ENCODE data around the gene C9orf153. TPM values are rescaled to one million over a fixed set of nuclear protein-coding genes. Genes with fewer than 3 reads are reported as not detected.
"Not testable (repeated sequence)": the region's sequence is repeated elsewhere in the genome, so short reads cannot be mapped to it uniquely, and the experiment has no call there.

Gene C9orf153
- total RNA-seq, 1 donor from 2014 or later, result 0.36 TPM

GRCh38 chr9:86190700-86191099 is 68.8 kb downstream of the C9orf153 start:
- not testable (repeated sequence) for DNase-seq (ENCODE audit: low spot score)

- no peak for DNase-seq (ENCODE audit: low spot score)
These were observed 72.3 kb downstream of the C9orf153 start for GRCh38 chr9:86187121-86187520.

- no peak for DNase-seq (ENCODE audit: low spot score)
These were observed 72.8 kb downstream of the C9orf153 start for GRCh38 chr9:86186696-86187095.

DNA sequence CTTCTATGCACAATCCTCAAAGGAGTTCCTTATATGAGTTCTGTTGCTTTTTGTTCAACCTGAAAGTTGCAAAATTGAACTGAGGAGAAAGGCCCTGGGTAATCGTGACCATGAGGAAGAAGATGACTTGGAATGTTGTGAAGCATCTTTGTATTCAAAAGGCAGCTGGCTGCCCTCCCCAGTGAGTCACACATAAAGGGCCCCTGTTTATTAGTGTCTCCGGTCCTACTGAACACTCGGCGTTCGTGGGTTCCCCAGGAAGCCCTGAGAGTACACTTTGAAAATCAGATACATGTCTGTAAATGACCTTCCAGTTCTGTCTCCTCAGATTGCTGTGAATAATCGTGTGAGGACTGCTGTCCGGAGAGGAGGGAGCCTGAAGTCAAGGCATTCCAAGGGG is 73.6 kb downstream of the C9orf153 start:
- DNase-seq (ENCODE audit: low spot score), result no peak

DNA sequence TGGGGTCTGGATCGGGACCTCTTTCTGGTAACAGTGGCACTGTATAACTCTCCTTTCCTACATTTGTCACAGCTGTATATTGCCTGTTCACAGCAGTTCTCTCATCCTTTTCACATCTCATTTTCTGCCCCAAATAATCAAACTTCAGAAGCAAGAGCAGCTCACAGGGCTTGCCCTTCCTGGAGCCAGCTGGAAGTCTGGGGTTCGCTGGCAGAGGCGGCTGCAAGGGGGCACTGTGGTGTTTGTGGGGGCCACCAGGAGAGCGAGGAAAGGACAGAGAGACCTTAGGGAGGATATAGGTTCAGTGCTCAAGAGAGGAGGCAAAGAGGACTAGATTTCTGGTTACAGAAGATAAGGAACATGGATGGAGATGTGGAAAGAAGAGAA is 75.3 kb downstream of the C9orf153 start:
- no peak for DNase-seq (ENCODE audit: low spot score)

DNA sequence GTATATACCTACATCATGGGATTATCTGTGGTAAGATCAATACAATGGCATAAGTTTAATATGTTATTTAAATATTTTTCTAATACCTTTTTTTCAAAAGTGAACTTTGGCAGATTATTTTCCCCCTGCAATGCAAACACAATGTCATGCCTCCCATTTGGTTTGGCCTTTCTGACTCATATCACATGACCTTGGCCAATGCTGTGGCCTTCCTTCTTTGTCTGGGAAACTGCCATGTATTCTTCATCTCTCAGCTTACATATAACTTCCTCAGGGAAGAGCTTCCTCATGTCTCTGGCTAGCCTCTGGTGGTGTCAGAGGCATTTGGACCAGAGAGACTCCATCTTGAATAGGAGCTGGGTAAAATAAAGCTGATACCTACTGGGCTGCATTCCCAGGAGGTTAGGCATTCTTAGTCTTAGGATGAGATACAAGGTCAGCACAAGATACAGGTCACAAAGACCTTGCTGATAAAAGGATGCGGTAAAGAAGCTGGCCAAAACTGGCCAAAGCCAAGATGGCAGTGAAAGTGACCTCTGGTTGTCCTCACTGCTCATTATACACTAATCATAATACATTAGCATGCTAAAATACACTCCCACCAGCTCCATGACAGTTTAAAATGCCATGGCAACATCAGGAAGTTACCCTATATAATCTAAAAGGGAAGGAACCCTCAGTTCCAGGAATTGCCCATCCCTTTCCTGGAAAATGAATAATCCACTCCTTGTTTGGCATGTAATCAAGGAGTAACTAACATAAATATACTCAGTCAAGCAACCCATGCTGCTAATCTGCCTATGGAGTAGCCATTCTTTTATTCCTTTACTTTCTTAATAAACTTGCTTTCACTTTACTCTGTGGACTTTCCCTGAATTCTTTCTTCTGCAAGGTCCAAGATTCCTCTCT is 76.0 kb downstream of the C9orf153 start:
- no peak for DNase-seq (ENCODE audit: low spot score)

- DNase-seq (ENCODE audit: low spot score), result no peak
These were observed 77.8 kb downstream of the C9orf153 start for GRCh38 chr9:86181379-86182315.

- no peak for DNase-seq (ENCODE audit: low spot score)
These were observed 81.0 kb downstream of the C9orf153 start for GRCh38 chr9:86178503-86178902.

DNA sequence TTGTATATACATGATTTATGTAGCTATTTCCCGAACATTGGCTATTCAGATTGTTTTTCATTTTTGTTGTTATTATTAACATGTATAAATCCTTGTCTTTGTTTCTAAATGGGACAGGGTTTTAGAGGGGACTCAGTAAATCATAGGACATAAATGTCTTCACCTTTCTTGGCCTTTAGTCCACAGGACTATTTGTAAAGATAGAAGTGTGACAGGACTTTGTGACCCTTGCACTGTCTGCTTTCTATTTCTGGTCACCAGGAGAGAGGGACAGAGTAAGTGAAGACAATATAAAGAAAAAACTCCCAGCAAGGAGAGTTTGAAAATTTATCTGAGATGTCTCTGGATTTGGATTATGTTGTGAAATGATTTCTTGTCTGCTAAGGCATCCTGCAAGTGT is 81.5 kb downstream of the C9orf153 start:
- DNase-seq (ENCODE audit: low spot score), result no peak

DNA sequence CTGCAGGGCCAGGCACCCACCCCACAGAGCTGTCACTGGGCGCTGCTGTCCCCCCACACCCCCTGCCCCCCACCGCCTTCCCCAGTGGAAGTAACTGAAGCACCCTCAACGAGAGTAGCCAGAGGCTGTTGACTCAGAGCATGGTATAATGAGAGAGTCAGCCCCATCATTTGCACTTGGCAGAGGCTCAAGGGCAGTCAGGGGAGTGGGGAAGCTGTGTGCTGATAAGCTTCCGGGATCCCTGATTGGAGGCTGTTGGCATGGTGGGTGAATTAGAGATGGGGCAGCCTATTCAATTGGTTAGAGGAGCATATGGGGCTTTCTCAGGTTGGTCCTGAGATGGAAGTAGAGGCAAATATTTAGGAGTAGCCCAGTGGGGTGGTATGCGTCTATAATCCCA is 83.0 kb downstream of the C9orf153 start:
- no peak for DNase-seq (ENCODE audit: low spot score)

DNA sequence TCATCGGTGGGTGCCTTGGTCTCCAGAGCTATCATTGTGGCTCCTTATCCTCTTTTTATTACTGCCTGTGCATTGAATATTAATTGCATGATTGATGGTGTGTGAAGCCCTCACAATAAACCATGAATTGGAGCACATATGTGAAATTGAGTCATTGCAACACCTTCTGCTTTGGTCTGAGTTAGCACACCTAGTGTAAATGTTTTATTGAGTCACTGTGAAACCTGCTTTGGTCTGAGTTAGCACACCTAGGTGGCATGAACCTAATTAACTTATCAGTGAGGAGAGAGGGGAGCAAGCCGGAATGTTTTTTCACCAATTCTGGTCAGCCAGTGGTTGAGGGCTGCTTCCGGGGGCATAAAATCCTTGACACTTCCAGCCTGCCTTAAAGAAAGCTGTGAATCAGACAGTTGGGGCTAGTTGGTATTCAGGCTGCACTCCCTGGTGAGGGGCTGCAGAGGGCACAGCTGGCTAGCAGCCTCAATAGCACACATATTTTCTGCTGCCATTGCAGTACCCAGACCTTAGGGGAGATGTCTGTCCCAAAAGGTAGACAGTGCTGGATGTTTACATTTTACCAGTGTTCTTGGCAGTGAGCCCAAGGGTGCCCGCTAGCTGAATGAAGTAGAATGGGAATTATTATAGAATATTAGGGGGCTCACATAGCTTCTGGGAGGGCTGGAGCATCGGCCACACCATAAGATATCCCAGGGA is 83.6 kb downstream of the C9orf153 start:
- no peak for DNase-seq (ENCODE audit: low spot score)

- DNase-seq (ENCODE audit: low spot score), result no peak
These were observed 84.2 kb downstream of the C9orf153 start for GRCh38 chr9:86175223-86175622.

Other genes with a start within 250 kb of the C9orf153 start
- 54.5 TPM for gene GOLM1, start 160.1 kb downstream of the C9orf153 start, total RNA-seq
- gene ISCA1, start 22.9 kb upstream of the C9orf153 start, total RNA-seq, result 30.6 TPM
- 38.6 TPM for gene TUT7, start 94.8 kb upstream of the C9orf153 start, total RNA-seq

All from ureter (tissue), 1 donor.